Measurements from ENCODE around the gene USP17L10. TPM values are rescaled to one million over a fixed set of nuclear protein-coding genes. Genes with fewer than 3 reads are reported as not detected.
"Not testable (repeated sequence)": the region's sequence is repeated elsewhere in the genome, so short reads cannot be mapped to it uniquely, and the experiment has no call there.

Gene USP17L10, protein sequence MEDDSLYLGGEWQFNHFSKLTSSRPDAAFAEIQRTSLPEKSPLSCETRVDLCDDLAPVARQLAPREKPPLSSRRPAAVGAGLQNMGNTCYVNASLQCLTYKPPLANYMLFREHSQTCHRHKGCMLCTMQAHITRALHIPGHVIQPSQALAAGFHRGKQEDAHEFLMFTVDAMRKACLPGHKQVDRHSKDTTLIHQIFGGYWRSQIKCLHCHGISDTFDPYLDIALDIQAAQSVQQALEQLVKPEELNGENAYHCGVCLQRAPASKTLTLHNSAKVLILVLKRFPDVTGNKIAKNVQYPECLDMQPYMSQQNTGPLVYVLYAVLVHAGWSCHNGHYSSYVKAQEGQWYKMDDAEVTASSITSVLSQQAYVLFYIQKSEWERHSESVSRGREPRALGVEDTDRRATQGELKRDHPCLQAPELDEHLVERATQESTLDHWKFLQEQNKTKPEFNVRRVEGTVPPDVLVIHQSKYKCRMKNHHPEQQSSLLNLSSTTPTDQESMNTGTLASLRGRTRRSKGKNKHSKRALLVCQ
- total RNA-seq (not detected), polyA plus RNA-seq (not detected)

DNA sequence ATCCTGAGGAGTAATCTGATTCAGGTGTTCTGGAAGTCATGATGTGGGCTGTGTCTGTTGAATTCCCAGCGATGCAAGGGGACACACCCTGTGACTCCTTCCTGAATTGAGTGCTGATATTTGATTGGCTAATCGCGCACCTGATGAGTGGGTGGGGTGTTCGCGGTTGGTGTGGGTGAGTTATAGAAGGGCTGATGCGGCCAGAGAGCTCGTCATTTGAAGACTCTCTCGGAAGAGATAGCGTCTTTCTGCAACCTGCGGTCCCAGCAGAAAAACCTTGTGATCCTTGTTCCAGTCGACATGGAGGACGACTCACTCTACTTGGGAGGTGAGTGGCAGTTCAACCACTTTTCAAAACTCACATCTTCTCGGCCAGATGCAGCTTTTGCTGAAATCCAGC lies at the start of gene USP17L10:
USP17L10 (plus strand) TSS at position 301 of the 400 bp plus-strand sequence; CDS start at position 301, 0 bp downstream.
- not testable (repeated sequence) for H3K4me1 ChIP-seq (ENCODE audit: insufficient read depth); H3K36me3 ChIP-seq (ENCODE audit: insufficient read depth); DNase-seq (ENCODE audit: extremely low spot score); H3K4me3 ChIP-seq (ENCODE audit: low read depth, low read length); H3K27ac ChIP-seq (ENCODE audit: low read depth)
- WGBS: no CpG with 5 or more reads among the region's 13 CpGs

DNA sequence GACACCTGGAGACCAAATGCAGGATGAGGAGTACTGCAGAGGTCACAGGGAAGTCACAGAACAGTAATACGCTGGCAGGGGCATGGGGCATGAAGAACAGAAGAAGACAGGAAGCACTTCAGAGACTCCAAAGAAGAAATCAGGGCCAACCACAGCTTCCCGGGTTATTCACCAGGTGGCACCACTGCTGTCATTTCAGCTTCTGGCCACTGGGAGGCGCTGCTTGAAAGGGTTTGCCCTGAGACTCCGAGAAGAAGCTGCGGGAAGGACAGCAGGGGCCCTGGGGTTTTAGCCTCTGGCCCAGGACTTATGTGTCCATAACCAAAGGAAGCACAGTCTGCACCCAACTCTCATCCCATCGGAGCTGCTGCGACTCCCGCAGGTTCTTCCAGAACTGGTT lies 44.5 kb upstream of the USP17L10 start:
- WGBS: 23% methylated on average over 8 of the region's 8 CpGs
- H3K4me3 ChIP-seq (ENCODE audit: low read depth, low read length); H3K36me3 ChIP-seq (ENCODE audit: insufficient read depth); H3K27ac ChIP-seq (ENCODE audit: low read depth); H3K4me1 ChIP-seq (ENCODE audit: insufficient read depth); DNase-seq (ENCODE audit: extremely low spot score): not testable (repeated sequence)

DNA sequence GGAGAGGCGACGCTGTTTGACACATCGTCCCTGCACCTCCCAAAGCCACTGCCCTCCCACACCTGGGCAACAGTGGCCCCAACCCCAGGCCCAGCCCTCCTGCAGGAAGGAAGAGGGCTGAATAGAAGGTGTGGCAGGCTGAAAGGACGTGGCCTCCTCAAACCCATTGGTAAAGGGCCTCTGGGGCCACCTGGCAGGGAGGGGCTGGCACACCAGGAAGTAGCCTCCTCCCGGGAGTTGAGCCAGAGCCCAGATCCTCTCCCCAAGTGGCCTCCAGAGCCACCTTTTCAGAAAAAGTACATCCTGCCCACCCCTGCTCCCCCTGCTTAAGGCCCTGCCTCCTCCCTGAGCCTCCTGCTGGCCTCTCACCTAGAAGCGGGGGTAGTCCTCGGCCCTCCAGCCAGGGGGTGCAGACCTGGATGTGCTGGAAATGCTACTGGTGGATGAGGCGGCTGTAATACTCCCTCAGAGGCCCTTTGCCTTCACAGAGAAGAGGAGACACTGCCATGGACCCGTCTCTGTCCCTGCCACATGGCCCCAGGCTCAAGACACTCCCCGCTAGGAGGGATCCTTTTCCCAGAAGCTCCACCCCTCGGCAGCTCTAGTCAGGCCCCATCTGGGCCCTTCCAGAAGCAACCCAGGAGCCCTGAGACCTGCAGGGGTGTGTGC lies 40.5 kb upstream of the USP17L10 start, which contains the start of gene FAM90A26:
FAM90A26 (plus strand) TSS at position 619 of the 669 bp plus-strand sequence. CDS start 2,764 bp downstream, outside the sequence.
- not testable (repeated sequence) for H3K36me3 ChIP-seq (ENCODE audit: insufficient read depth); H3K4me1 ChIP-seq (ENCODE audit: insufficient read depth); H3K4me3 ChIP-seq (ENCODE audit: low read depth, low read length); DNase-seq (ENCODE audit: extremely low spot score); H3K27ac ChIP-seq (ENCODE audit: low read depth)
- WGBS: 75% methylated on average over 10 of the region's 11 CpGs

DNA sequence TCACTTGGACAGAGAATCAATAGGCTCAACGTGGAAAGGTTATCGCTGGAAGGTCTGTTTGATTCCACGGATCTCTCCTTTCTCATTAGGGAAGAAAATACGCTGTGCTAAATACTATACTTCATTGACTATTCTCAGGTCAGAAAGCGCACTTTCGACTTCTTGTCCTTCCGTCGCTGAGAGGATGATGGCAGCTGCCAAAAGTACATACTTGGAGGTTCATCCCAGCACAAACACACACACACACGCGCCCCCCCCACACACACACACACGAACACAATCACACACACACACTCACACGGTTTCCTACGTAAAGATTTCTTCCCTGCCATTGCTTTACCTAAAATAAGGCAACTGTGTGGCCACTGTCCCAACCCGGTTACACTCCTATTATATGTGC lies 4.2 kb downstream of the USP17L10 start:
- DNase-seq (ENCODE audit: extremely low spot score); H3K27ac ChIP-seq (ENCODE audit: low read depth); H3K4me3 ChIP-seq (ENCODE audit: low read depth, low read length); H3K4me1 ChIP-seq (ENCODE audit: insufficient read depth); H3K36me3 ChIP-seq (ENCODE audit: insufficient read depth): not testable (repeated sequence)
- WGBS: 84% methylated on average over 11 of the region's 14 CpGs

DNA sequence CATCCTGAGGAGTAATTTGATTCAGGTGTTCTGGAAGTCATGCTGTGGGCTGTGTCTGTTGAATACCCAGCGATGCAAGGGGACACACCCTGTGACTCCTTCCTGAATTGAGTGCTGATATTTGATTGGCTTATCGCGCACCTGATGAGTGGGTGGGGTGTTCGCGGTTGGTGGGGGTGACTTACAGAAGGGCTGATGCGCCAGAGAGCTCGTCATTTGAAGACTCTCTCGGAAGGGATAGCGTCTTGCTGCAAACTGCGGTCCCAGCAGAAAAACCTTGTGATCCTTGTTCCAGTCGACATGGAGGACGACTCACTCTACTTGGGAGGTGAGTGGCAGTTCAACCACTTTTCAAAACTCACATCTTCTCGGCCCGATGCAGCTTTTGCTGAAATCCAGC lies 4.6 kb downstream of the USP17L10 start, which contains the start of gene USP17L11:
USP17L11 (plus strand) TSS at position 301 of the 400 bp plus-strand sequence; CDS start at position 301, 0 bp downstream.
- H3K4me1 ChIP-seq (ENCODE audit: insufficient read depth); H3K36me3 ChIP-seq (ENCODE audit: insufficient read depth); H3K27ac ChIP-seq (ENCODE audit: low read depth); H3K4me3 ChIP-seq (ENCODE audit: low read depth, low read length); DNase-seq (ENCODE audit: extremely low spot score): not testable (repeated sequence)
- WGBS: no CpG with 5 or more reads among the region's 14 CpGs

DNA sequence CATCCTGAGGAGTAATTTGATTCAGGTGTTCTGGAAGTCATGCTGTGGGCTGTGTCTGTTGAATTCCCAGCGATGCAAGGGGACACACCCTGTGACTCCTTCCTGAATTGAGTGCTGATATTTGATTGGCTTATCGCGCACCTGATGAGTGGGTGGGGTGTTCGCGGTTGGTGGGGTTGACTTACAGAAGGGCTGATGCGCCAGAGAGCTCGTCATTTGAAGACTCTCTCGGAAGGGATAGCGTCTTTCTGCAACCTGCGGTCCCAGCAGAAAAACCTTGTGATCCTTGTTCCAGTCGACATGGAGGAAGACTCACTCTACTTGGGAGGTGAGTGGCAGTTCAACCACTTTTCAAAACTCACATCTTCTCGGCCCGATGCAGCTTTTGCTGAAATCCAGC lies 9.4 kb downstream of the USP17L10 start, which contains the start of gene USP17L12:
USP17L12 (plus strand) TSS at position 301 of the 400 bp plus-strand sequence; CDS start at position 301, 0 bp downstream.
- not testable (repeated sequence) for DNase-seq (ENCODE audit: extremely low spot score)

DNA sequence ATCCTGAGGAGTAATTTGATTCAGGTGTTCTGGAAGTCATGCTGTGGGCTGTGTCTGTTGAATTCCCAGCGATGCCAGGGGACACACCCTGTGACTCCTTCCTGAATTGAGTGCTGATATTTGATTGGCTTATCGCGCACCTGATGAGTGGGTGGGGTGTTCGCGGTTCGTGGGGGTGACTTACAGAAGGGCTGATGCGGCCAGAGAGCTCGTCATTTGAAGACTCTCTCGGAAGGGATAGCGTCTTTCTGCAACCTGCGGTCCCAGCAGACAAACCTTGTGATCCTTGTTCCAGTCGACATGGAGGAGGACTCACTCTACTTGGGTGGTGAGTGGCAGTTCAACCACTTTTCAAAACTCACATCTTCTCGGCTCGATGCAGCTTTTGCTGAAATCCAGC lies 14.1 kb downstream of the USP17L10 start, which contains the start of gene USP17L13:
USP17L13 (plus strand) TSS at position 301 of the 400 bp plus-strand sequence; CDS start at position 301, 0 bp downstream.
- not testable (repeated sequence) for H3K36me3 ChIP-seq (ENCODE audit: insufficient read depth); H3K27ac ChIP-seq (ENCODE audit: low read depth); H3K4me1 ChIP-seq (ENCODE audit: insufficient read depth); DNase-seq (ENCODE audit: extremely low spot score); H3K4me3 ChIP-seq (ENCODE audit: low read depth, low read length)
- WGBS: no CpG with 5 or more reads among the region's 14 CpGs

More for the DNA sequence above, 9.4 kb downstream of the USP17L10 start, which contains the start of gene USP17L12:
- no CpG with 5 or more reads among the region's 13 CpGs for WGBS
- H3K4me3 ChIP-seq (ENCODE audit: low read depth, low read length); H3K36me3 ChIP-seq (ENCODE audit: insufficient read depth); H3K27ac ChIP-seq (ENCODE audit: low read depth); H3K4me1 ChIP-seq (ENCODE audit: insufficient read depth): not testable (repeated sequence)

DNA sequence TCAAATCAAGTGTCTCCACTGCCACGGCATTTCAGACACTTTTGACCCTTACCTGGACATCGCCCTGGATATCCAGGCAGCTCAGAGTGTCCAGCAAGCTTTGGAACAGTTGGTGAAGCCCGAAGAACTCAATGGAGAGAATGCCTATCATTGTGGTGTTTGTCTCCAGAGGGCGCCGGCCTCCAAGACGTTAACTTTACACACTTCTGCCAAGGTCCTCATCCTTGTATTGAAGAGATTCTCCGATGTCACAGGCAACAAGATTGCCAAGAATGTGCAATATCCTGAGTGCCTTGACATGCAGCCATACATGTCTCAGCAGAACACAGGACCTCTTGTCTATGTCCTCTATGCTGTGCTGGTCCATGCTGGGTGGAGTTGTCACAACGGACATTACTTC lies 19.8 kb downstream of the USP17L10 start:
- H3K27ac ChIP-seq (ENCODE audit: low read depth); DNase-seq (ENCODE audit: extremely low spot score); H3K4me3 ChIP-seq (ENCODE audit: low read depth, low read length); H3K4me1 ChIP-seq (ENCODE audit: insufficient read depth); H3K36me3 ChIP-seq (ENCODE audit: insufficient read depth): not testable (repeated sequence)
- 83% methylated on average over 5 of the region's 8 CpGs for WGBS

DNA sequence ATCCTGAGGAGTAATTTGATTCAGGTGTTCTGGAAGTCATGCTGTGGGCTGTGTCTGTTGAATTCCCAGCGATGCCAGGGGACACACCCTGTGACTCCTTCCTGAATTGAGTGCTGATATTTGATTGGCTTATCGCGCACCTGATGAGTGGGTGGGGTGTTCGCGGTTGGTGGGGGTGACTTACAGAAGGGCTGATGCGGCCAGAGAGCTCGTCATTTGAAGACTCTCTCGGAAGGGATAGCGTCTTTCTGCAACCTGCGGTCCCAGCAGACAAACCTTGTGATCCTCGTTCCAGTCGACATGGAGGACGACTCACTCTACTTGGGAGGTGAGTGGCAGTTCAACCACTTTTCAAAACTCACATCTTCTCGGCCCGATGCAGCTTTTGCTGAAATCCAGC lies 23.6 kb downstream of the USP17L10 start, which contains the start of gene USP17L15:
USP17L15 (plus strand) TSS at position 301 of the 400 bp plus-strand sequence; CDS start at position 301, 0 bp downstream.
- no CpG with 5 or more reads among the region's 15 CpGs for WGBS
- H3K4me1 ChIP-seq (ENCODE audit: insufficient read depth); DNase-seq (ENCODE audit: extremely low spot score); H3K36me3 ChIP-seq (ENCODE audit: insufficient read depth); H3K4me3 ChIP-seq (ENCODE audit: low read depth, low read length); H3K27ac ChIP-seq (ENCODE audit: low read depth): not testable (repeated sequence)

DNA sequence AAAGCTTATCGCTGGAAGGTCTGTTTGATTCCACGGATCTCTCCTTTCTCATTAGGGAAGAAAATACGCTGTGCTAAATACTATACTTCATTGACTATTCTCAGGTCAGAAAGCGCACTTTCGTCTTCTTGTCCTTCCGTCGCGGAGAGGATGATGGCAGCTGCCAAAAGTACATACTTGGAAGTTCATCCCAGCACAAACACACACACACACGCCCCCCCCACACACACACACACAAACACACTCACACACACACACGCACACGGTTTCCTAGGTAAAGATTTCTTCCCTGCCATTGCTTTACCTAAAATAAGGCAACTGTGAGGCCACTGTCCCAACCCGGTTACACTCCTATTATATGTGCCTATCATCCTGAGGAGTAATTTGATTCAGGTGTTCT lies 28.0 kb downstream of the USP17L10 start:
- not testable (repeated sequence) for DNase-seq (ENCODE audit: extremely low spot score); H3K4me3 ChIP-seq (ENCODE audit: low read depth, low read length); H3K4me1 ChIP-seq (ENCODE audit: insufficient read depth); H3K27ac ChIP-seq (ENCODE audit: low read depth); H3K36me3 ChIP-seq (ENCODE audit: insufficient read depth)
- WGBS: 84% methylated on average over 11 of the region's 12 CpGs

DNA sequence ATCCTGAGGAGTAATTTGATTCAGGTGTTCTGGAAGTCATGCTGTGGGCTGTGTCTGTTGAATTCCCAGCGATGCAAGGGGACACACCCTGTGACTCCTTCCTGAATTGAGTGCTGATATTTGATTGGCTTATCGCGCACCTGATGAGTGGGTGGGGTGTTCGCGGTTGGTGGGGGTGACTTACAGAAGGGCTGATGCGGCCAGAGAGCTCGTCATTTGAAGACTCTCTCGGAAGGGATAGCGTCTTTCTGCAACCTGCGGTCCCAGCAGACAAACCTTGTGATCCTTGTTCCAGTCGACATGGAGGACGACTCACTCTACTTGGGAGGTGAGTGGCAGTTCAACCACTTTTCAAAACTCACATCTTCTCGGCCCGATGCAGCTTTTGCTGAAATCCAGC lies 33.1 kb downstream of the USP17L10 start, which contains the start of gene USP17L17:
USP17L17 (plus strand) TSS at position 301 of the 400 bp plus-strand sequence; CDS start at position 301, 0 bp downstream.
- not testable (repeated sequence) for H3K4me1 ChIP-seq (ENCODE audit: insufficient read depth); H3K4me3 ChIP-seq (ENCODE audit: low read depth, low read length); DNase-seq (ENCODE audit: extremely low spot score); H3K27ac ChIP-seq (ENCODE audit: low read depth); H3K36me3 ChIP-seq (ENCODE audit: insufficient read depth)
- WGBS: 92% methylated on average over 5 of the region's 14 CpGs

DNA sequence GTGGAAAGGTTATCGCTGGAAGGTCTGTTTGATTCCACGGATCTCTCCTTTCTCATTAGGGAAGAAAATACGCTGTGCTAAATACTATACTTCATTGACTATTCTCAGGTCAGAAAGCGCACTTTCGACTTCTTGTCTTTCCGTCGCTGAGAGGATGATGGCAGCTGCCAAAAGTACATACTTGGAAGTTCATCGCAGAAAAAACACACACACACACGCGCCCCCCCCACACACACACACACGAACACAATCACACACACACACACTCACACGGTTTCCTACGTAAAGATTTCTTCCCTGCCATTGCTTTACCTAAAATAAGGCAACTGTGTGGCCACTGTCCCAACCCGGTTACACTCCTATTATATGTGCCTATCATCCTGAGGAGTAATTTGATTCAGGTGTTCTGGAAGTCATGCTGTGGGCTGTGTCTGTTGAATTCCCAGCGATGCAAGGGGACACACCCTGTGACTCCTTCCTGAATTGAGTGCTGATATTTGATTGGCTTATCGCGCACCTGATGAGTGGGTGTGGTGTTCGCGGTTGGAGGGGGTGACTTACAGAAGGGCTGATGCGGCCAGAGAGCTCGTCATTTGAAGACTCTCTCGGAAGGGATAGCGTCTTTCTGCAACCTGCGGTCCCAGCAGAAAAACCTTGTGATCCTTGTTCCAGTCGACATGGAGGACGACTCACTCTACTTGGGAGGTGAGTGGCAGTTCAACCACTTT lies 37.7 kb downstream of the USP17L10 start, which contains the start of gene USP17L18:
USP17L18 (plus strand) TSS at position 678 of the 728 bp plus-strand sequence; CDS start at position 678, 0 bp downstream.
- not testable (repeated sequence) for H3K36me3 ChIP-seq (ENCODE audit: insufficient read depth); DNase-seq (ENCODE audit: extremely low spot score)
- WGBS: 83% methylated on average over 14 of the region's 26 CpGs

More for the DNA sequence above, 37.7 kb downstream of the USP17L10 start, which contains the start of gene USP17L18:
- not testable (repeated sequence) for H3K4me3 ChIP-seq (ENCODE audit: low read depth, low read length); H3K27ac ChIP-seq (ENCODE audit: low read depth); H3K4me1 ChIP-seq (ENCODE audit: insufficient read depth)

Data from urinary bladder (tissue), 4 donors.